Hindlimb muscle (tissue), 1 donor: Measurements from ENCODE around the gene RAB11FIP4. TPM values are rescaled to one million over a fixed set of nuclear protein-coding genes. Genes with fewer than 3 reads are reported as not detected.

ENCODE experiments used
- DNase-seq: peaks from one replicate; pipeline ENCODE4 v3.0.0-alpha.2; 2013
- polyA plus RNA-seq: library from polyadenylated mRNA; unstranded; fragments of 120-200 nt; gene quantifications from one replicate; pipeline ENCODE4 v1.2.1, GENCODE V29; 2013; ENCODE audit not compliant: insufficient read length

The RAB11FIP4 gene
- polyA plus RNA-seq, 1 donor, result 0.93 TPM

DNA sequence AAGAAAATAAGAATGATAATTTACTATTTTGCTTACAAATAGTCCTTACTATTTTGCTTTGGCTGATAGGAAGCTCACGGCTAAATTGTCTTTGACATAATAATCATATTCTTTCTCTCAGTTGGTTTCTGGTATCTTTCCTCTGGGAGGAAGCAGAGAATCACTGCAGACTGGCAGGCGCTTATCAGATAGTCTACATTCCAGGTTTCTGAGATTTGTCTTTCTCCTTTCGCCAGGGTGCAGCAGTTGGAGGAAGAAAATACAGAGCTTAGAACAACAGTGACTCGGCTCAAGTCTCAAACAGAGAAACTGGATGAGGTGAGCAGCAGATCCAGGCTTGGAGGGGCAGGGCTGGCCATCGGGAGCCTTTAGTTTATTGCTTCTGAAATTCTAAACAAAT, 136.1 kb downstream of the RAB11FIP4 start:
- no peak for DNase-seq

DNA sequence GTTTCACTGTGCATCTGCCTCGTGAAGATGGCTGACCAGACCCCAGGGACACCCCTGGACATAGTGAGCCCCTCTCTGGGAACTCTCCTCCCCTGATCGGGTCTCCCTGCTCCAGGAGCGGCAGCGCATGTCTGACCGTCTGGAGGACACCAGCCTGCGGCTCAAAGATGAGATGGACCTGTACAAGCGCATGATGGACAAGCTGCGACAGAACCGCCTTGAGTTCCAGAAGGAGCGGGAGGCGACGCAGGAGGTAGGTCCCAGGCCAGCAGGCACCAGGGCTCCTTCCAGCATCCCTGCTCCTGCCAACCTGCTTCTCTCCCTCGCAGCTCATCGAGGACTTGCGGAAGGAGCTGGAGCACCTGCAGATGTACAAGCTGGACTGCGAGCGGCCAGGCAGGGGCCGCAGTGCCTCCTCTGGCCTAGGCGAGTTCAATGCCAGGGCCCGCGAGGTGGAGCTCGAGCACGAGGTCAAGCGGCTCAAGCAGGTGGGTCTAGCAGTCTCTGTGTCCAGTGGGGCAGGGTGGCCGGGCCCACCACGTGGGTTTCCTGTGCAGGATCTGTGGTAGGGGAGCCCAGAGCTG, 136.9 kb downstream of the RAB11FIP4 start:
- no peak for DNase-seq

DNA sequence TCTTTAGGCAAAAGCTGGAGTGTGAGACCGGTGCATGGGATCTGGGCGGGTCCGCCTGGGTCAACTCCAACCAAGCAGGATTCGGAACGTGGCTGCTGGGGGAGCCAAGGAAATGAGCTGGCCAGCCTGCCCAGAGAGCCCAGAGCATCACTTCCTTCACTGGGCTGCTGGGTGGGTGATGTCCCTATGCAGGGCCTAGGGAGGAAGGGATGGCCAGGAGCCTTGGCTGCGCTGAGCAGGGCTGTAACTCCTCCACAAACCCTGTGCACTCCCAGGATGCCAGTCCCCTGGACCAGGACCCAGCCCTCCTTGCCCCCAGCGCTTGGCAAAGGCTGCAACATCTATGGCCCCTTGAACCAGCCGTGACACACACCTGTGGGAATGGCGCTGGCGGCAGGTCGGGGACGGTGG, 138.4 kb downstream of the RAB11FIP4 start:
- no peak for DNase-seq

DNA sequence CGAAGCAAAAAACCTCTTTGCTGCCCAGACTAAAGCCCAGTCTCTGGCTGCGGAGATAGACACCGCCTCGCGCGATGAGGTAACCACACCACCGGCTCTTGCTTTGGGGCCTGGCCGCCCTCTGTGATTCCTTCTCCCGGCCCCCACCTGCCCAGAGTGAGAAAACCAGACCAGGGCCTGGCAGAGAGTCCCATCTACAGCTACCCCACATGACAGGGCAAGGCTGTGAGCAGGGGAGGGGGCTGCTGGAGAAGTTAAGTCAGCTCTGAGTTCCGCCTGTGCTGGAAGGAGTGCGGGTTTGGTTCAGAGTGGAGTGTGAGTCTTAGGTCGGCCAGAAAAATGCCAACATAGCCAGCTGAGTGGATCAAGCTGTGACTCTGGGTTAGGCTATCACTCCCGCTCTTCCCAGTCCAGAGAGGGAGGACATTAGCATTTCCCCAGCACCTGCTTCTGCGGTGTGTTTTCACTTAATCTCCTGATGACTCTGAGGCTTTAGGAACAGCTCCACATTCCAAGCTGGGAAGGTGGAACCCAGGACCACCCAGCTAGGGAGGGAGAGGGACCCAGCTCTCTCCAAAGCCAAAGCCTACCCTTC, 139.0 kb downstream of the RAB11FIP4 start:
- DNase-seq, result no peak

DNA sequence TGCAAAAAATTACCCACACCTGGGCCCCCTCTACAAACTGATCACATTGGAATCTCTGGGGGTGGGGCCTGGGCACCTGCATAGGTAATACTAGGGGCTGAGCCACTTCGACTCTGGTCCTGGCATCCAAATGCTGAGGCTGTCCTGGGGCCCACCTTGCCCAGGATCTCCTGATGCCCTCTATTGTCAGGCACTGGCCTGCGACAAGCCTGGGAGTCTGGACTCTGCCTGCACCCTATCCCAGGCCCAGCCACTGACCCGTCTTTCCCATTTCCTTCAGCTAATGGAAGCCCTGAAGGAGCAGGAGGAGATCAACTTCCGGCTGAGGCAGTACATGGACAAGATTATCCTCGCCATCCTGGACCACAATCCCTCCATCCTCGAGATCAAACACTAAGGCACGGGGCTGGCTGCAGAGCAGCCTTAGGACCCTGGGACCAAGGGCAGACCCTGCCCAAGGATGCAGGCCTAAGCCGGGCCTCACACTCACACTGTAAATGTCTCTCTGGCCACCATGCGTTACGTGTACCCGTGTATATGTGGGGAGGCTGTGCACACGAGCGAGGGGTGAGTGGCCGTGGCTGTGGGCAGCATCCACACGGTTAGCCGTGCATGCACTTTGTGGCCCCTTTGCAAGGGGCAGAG, 140.0 kb downstream of the RAB11FIP4 start:
- no peak for DNase-seq

DNA sequence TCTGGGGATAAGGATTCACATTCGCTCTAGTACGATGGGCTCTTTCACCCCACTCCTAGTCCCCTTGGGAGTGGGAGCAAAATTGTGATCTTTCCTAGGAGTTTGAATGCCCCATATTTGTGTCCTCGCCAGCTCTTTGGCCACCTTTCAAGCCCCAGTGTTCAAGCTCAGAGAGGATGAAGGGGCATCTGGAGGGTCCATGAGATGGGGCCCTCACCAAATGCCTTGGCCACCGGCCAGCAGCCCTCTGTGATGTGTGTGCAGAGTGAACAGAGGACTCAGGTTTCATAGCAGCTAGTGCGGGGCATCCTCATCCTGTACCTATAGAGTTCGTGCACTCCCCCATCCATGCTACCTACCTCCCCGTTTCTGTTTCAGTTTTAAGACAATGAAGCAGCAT, 140.6 kb downstream of the RAB11FIP4 start:
- DNase-seq, result no peak

DNA sequence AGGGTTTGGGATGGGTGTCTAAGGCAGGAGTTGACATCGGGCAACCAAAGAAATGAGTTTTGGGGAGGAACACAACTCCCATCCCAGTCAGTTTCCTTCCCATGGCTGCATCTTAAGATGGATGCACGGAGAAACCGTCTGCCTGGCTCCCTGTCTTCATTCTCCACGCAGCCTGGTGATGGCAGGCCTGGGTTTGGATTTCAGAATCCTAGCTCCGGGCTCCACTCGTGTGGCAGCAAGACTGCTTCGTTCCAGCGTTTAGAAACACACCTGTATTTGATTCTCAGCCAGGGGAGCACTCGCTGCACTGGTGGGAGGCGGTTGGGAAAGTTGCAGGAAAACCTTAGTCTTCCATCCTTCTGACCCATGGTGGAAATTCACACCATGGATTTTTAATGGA, 141.1 kb downstream of the RAB11FIP4 start:
- no peak for DNase-seq

DNA sequence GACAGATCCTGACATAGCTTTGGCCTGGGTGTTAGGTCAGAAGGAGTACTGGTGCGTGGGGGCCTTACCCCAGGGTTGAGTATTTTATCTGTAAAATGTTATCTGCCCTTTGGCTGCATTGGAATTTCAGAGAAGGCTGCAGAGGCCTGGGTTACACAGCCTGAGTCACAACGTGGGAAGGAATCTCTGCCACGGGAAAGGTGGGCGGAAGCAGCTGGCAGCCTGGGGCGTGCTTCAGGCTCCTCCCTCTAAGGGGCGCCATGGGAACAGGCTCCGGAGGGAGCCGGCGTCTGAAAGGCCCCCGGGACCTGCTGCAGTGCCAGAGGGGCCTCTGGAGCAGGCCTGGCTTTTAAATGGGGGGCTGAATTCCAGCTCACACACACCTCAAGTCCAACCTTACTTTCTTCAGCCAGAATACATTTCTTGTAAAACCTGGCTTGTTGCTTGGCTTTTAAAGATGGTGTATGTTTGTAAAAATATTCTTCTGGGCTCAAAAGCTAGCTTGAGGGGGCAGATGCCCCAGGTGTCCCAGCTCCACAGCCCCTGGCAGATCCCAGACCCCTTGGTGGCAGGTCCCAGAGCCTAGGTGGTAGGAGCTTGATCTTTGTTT, 142.2 kb downstream of the RAB11FIP4 start:
- no peak for DNase-seq

DNA sequence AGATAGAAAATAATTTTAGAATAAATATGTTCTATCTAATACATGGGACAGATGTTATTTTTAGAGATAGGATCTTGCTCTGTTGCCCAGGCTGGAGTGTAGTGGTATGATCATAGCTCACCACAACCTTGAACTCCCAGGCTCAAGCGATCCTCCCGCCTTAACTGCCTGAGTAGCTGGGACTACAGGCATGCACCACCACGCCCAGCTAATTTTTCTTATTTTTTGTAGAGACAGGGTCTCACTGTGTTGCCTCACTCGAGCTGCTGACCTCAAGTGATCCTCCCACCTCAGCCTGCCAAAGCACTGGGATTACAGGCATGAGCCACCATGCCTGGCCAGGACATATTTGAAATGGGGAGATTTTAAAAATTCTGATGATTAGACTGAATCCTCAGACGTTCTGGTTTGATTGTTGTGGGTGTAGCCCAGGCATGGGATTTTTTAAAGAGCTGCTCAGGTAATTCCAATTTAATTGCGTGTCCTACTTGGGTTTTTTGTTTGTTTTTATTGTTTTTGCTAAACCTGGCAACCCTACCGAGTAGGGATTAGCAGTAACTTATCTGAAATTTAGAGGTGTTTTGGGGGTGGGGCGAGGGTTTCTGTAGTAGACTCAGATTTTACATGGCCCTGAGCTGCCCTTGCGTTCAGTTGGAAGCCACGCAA, 142.9 kb downstream of the RAB11FIP4 start:
- no peak for DNase-seq

DNA sequence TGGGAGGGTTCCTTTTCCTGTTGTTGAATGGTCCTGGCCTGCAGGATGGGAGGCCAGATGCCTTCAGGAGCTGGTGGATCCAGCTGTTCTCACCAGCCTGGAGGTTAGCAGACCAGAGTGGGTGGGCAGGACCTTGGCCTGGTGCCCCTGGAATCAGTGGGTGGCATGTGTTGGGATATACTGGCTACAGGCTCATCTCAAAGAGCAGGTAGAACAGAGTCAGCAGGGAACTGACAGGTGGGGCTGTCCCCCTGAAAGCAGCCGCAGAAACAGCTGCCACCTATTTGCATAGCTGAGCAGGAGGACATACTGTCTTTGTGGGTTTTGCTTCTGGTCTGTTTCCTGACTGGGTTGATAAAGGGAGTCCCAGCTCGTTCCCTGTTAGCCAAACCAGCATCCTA, 144.1 kb downstream of the RAB11FIP4 start:
- DNase-seq, result no peak

DNA sequence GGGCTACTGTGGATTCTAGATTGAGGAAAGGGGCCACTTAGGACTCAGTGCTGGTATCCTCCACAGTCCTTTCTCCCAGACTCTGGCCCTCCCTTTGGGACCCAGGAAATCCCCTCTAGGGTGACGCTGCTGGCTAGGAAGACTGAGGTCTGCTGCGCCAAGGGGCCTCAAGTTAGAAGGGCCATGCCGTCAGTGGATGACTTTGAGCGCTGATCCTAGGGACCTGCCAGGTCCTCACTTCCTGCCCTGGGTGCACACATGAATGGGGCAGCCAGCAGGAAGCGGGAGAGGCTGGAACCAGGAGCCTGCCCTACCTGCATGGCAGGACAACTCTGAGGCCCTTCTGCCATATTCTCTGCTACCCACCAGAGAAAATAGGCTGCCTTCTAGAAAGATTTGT, 145.0 kb downstream of the RAB11FIP4 start:
- no peak for DNase-seq

DNA sequence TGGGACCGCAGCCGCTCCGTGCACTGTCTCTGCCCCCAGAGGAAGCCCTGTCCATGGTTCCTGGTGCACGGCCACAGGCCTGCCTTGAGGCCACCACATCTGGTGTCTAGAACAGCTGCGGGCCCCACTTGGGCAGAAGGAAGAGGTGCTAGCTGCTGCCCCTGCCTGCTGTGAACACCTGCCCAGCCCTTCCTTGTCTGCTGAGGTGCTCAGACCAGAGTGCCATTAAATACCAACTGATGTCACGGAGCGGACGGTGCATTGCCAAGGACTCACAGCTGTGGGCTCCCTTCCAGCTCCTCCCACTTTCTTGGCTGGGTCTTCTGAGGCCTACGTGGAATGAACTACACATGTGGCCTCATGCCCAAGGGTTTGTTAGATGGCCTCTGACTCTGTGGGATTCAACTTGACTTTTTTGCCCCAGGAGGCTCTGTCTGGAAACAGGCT, 146.1 kb downstream of the RAB11FIP4 start:
- DNase-seq, result no peak

DNA sequence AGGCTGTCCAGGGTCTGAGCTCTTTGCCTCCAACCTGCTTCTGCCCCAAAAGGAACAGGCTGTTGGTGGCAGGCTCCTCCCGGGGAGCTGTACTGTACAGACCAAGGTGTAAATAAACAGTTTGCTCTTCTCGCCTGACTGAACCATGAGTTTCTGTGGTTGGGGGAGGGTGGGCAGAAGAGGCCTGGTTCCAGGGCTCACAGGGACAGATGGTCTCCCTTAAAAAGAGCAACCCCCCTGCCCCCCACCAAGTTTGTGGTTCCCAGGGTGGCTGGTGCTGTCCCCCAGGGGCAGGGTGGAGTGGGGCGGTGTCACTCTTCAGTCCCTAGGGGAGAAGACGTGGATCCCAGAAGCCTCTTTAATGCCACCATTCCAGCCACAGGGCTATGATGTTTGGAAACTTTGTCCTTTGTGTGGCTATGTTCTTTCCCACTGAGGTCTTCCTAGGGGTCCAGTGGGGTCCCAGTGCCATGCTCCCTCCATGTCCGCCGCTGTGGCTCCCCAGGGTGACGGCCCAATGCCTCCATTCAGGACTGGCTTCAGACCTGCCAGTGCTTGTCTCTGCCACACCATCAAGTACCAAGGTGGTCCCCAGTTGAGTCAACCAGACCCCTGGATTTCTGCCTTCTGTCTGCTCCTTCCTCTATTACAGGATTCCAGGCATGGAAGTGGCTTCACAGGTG, 146.7 kb downstream of the RAB11FIP4 start:
- no peak for DNase-seq

DNA sequence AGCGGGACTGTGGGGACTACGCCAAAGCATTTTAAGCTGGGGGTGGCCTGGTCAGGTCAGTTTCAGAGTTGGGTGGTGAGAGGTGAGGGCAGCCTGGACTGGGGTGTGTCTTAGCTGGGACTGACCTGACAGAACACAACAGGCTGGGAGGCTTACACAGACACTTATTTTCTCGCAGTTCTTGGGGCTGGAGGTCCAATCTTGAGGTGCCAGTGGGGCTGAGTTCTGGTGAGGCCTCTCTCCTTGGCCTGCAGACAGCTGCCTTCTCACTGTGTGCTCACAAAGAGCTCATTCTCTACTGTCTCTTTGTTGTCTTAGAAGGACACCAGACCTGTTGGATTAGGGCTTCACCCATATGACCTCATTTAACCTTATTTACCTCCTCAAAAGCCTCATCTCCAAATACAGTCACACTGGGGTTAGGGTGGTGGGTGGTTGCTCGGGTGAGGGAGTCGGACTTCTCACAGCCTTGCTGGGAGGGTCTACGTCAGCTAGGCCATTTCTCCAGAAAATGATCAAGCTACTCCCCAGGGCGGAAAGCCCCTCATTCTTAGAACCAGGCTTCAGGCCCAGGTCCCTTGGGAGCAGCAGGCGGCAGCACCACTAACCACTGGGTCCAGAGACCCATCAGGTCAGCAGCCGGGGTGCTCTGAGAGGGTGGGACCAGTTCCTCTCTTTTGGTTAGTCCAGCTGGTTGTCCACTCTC, 149.3 kb downstream of the RAB11FIP4 start:
- DNase-seq, result no peak

DNA sequence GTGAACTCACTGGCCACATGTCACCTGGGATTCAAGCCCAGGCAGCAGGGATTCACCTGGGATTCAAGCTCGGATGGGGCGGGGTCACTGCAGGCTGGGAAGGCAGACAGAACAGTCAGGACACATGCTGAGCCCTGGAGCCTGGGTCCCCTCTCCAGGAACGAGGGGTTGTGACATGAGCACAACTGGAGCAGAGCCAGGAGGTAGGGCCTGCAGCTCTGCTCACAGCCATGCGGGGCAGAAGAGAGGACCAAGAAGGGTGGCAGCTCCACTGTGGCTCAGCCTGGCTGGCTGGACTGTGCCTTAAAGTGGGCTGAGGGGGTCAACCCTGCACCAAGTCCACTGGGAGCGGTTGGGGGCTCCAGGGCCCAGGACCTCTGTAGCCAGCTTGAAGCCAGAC, 150.1 kb downstream of the RAB11FIP4 start:
- DNase-seq, result no peak

DNA sequence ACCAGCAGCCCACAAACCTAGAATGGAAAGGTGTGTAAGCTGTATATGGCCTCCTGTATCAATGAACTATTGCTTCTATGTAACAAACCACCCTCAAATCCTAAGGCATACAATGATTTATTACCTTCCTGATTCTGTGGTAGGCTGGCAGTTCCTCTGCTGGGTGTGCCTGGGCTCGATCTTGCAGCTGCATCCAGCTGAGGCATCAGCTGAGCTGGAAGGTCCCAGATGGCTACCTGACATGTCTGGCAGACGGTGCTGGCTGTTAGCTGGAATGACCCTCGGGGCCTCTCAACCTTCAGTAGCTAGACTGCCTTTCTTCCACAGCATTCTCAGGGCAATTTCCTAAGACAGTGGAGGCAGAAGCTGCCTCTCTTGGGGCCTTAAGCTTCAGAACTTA, 152.7 kb downstream of the RAB11FIP4 start:
- no peak for DNase-seq

DNA sequence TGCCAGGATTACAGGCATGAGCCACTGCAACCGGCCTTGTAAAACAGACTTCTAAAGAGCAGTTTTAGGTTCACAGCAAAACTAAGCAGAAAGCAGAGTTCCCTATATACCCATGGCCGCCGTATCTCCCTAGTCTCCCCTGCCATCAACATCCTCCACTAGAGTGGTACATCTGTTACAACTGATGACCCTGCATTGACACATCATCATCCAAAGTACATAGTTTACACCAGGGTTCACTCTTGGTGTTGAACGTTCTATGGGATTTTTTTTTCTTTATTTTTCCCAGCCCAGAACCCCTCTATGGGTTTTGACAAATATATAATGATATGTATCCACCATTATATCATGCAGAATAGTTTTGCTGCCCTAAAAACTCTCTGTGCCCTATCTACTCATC, 155.2 kb downstream of the RAB11FIP4 start:
- DNase-seq, result no peak

DNA sequence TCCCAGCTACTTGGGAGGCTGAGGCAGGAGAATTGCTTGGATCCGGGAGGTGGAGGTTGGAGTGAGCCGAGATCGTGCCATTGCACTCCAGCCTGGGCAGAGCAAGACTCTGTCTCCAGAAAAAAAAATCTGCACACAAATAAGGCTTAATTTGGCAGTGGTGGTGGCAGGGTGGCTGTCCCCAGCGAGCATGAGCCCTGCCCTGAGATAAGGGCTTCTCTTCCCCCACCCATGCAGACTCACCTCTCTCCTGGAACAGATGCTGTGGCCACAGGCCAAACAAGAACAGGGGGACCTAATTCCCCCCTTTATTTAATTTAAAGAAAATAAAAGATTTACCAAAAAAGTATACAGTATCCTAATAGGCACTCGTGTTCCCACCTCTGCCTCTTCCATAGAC, 157.2 kb downstream of the RAB11FIP4 start:
- no peak for DNase-seq

DNA sequence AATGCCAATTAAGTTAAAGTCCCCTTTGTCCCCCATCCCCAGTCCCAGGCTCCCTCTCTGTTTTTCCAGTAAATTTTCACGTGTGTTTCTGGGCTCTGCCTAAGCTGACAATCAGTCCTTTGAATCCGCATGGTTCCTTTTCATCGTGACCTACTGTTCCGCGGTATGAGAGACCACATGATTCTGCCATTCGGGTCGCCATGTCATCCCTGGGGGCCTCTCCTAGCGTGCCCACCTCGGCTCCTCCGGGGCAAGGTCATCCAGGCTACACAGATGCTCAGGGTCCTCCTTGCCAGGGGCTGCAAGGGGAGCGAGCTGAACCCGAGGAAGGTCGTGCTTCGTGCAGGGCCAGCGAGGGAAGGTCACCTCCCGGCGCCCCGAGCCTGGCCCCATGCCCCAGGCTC, 157.6 kb downstream of the RAB11FIP4 start:
- DNase-seq, result no peak

DNA sequence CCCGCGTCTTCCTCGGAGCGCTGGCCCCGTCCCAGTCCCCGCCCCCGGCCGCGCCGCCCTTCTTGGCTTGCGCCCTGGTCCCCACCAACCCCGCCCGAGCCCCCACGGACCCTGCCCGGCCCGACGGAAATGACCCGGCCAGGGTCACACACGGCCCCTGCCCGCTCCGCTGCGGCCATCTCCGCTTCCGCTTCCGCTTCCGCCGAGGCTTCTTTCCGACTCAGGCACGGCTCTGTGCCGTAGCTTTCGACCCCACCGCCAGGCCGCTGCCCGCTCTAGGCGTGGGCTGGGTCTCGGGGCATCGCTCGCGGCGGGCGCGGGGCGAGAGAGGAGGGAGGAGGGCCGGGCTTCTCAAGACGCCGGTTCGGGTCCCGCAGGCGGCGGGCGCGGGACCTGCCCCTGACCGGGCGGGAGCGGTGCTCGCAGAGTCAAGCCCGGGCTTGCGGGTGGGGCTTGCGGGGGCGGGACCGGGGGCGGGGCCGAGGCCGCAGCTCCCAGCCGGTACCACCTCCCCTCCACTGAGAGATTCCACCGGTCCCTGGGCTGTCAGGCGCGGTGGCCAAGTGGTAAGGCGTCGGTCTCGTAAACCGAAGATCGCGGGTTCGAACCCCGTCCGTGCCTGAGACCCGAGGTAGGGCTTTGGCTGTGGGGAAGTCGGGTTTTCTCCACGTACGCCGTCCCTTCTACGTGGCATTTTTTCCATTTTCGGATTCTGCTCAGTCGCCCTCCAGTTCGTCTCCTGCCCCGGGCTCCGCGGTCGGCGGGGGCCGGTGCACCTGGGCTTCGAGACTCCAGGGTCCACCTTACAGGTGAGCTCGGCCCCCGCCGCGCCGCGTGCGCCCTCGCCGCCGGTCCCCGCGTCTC, 158.3 kb downstream of the RAB11FIP4 start:
- DNase-seq, result peak; percentile 92
